HG03457 (cell line): ENCODE data around the gene AKT2.
"Not testable (repeated sequence)": the region's sequence is repeated elsewhere in the genome, so short reads cannot be mapped to it uniquely, and the experiment has no call there.

Source experiments
- ATAC-seq: cut with Tn5 transposase; IDR thresholded peaks from one replicate; pipeline ENCODE4 v1.9.1; 2021; ENCODE audit warnings: moderate number of reproducible peaks; ENCODE audit not compliant: unreplicated experiment

The AKT2 gene

GRCh38 chr19:40221858-40222619 lies 63.1 kb downstream of the AKT2 start:
- ATAC-seq, result no peak

DNA sequence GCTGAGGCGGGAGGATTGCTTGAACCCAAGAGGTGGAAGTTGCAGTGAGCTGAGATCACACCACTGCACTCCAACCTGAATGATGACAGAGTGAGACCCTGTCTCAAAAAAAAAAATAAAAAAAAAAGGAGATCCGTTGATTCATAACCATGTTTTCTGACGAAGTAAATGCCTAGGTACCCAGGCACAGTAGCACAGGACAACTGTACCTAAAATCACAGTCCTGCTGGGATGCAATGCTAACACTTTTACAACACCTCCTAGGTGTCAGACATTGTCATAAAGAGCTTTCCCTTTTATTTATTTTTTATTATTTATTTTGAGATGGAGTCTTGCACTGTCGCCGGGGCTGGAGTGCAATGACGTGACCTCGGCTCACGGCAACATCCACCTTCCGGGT lies 64.5 kb downstream of the AKT2 start:
- ATAC-seq, result no peak

DNA sequence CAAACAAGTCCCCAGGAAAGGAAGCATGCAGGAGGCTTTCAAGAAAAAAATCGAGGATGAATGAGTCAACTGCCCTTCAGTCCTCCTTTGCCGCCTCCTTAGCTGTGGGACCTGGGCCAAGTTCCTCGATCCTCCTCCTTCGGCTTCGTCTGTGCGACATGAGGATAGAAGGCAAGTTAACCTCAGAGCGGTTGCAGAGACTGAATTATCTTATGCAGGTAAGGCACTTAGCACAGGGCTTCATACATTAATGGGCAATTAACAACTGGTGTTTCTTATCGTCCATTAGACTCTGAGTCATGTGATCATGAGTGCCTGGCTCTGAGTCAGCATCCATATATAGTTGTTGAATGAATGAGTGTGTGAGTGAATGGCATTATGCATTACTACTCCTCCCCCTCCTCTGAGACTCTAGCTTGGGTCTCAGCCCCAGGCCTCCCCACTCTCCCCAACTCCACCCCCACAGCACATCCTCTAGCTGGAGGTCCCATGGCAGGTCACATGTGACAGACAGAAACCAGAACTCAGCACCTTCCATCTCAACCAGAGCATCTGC lies 65.3 kb downstream of the AKT2 start:
- no peak for ATAC-seq

DNA sequence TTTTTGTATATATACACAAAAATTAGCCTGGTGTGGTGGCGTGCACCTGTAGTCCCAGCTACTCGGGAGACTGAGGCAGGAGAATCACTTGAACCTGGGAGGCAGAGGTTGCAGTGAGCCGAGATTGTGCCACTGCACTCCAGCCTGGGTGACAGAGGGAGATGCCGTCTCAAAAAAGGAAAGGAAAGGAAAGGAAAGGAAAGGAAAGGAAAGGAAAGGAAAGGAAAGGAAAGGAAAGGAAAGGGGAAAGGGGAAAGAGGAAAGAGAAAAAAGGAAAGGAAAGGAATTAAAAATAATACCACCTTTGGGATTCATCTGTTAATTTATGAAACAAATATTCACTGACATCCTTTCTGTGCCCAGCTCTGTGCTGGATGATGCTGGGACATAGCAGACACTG lies 66.1 kb downstream of the AKT2 start:
- ATAC-seq, result not testable (repeated sequence)

GRCh38 chr19:40217934-40218890 lies 66.9 kb downstream of the AKT2 start, which contains the start of gene TTC9B:
TSS of gene TTC9B (minus strand) at chr19:40218384. CDS start at chr19:40218381, 3 bp downstream.
- no peak for ATAC-seq

- ATAC-seq, result no peak
These were observed 67.9 kb downstream of the AKT2 start for GRCh38 chr19:40217027-40217810.

- ATAC-seq, result no peak
These were observed 68.4 kb downstream of the AKT2 start for GRCh38 chr19:40216777-40217026.

DNA sequence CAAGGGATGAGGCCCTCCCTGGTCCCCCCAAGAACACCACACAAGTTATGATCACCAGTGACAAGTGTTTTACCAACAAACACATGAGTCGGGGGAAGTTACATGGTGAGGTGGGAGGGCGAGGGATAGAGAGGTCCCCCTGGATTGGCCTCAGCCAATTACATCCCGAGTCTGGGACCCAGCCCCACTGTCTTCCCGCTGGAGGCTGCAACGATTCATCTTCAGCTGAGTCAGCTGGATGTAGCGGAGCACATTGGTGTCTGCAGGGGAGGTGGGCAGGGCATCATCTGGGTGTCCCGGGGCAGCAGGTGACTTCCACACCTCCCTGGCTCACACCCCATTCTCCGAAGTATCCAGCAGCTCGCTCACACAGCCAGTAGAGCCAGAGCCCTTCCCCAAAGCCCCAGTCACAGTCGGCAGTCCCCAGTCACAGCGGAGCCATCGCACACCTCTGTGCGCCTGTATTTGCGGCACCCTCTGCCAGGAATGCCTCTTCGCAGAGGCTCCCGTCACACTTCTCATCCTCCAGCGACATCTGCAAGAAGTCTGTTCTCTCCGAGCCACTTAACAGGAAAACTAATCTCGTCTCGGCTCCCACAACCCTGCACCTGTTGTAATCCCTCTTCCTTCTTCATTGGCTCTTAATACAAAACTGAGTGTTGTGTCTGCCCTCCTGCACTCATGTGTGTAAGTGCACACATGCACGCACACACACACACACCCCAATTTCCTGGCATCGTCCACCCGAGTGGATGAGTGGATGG lies 69.0 kb downstream of the AKT2 start:
- no peak for ATAC-seq

- no peak for ATAC-seq
These were observed 70.2 kb downstream of the AKT2 start for GRCh38 chr19:40214936-40215335.

DNA sequence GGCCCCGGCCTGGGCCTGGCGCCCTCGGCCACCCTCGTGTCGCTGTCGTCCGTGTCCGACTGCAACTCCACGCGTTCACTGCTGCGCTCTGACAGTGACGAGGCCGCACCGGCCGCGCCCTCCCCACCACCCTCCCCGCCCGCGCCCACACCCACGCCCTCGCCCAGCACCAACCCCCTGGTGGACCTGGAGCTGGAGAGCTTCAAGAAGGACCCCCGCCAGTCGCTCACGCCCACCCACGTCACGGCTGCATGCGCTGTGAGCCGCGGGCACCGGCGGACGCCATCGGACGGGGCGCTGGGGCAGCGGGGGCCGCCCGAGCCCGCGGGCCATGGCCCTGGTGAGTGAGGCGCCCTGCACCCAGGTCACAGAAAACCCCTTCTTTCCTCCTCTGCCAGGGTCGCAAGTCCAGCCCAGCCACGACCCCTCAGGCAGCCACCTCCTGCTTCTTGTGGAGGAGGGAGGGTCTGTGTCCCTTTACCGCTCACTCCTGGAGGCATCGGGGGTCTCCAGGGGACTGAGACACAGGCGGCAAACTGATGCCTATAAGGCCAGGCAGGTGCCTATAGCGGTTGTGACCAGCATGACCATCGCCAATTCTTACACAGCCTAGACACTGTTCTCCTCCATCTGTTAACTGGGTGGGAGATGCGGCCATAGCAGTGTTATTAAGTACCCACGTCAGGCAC lies 71.1 kb downstream of the AKT2 start:
- ATAC-seq, result no peak

GRCh38 chr19:40213251-40213829 lies 71.8 kb downstream of the AKT2 start:
- ATAC-seq, result no peak

- no peak for ATAC-seq
These were observed 74.3 kb downstream of the AKT2 start for GRCh38 chr19:40210889-40211288.

- ATAC-seq, result no peak
These were observed 76.5 kb downstream of the AKT2 start for GRCh38 chr19:40208602-40209001.

DNA sequence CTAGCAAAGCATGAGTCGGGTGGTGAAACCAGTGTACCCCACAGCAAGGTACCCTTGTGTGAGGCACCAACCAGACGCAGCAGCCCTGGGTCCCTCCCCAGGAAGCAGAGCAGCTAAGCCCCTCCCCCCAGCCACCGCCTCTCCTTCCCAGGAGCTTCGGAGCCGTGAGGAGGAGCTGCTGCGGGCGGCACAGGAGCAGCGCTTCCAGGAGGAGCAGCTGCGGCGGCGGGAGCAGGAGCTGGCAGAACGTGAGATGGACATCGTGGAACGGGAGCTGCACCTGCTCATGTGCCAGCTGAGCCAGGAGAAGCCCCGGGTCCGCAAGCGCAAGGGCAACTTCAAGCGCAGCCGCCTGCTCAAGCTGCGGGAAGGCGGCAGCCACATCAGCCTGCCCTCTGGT lies 79.4 kb downstream of the AKT2 start:
- no peak for ATAC-seq

- no peak for ATAC-seq
These were observed 80.8 kb downstream of the AKT2 start for GRCh38 chr19:40204381-40204780.

DNA sequence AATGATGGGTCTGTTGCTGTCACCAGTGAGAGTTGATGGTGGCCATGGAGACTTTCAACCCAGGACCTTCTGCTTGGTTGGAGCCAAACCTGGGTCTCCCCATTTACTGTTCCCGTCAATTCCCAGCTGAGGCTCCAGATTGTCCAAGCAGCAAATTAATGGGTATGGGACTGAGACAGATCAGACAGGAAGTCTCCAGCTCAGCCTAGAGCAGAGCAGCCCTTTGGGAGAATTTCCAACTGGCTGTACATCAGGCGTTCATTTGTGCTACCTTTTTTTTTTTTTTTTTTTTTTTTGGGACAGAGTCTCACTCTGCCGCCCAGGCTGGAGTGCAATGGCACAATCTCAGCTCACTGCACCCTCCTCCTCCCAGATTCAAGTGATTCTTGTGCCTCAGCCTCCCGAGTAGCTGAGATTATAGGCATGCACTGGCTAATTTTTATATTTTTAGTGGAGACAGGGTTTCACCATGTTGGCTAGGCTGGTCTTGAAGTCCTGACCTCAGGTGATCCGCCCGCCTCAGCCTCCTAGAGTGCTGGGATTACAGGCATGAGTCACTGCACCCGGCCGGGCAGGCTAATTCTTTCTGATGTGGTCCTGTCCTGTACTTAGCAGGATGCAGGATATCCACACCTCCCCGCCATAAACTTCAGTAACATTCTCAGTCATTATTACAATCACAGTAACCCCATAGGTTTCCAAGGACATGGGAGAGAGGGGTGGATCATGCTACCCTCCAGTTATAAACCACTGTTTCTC lies 84.6 kb downstream of the AKT2 start:
- ATAC-seq, result no peak

DNA sequence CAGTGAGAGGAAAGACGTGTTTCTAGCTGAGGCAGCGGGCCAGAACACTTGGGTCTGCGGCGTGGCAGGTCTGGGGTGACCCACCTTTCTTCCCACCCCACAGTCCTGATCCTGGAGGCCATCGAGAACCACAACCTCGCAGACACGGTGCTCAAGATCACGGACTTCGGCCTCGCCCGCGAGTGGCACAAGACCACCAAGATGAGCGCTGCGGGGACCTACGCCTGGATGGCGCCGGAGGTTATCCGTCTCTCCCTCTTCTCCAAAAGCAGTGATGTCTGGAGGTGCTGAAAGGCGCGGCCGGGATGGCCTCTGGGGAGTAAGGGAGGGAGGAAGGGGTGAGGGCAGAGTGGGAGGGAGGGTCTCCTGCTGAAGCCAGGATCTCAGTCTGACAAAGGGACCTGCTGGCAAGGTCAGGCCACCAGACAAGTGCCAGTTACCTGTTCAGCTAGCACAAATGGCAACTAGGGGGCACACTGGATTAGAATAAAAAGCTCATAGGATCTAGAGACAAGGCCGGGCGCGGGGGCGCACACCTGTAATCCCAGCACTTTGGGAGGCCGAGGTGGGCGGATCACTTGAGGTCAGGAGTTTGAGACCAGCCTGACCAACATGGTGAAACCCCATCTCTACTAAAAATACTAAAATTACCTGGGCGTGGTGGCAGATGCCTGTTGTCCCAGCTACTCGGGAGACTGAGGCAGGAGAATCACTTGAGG lies 86.7 kb downstream of the AKT2 start:
- ATAC-seq, result no peak

GRCh38 chr19:40193587-40193849 lies 91.6 kb downstream of the AKT2 start:
- ATAC-seq, result no peak
